ENCODE data around the gene TECPR1.

Gene TECPR1

GRCh38 chr7:98283127-98283886 lies 31.3 kb upstream of the TECPR1 start:
- Histone ChIP-seq H4K8ac (ENCODE audit: low read depth, low read length) (no peak overlapping the region), H3K27me3 (ENCODE audit: control insufficient read depth in 3 of 3, insufficient read depth in 3 of 3, low read depth in 1 of 3, low read length in 3 of 3) (no peaks in the 10 kb centered on the region), H2BK15ac (ENCODE audit: low read length) (no peak overlapping the region), H3K4me3 (ENCODE audit: low read length in 2 of 2) (peak overlapping the region in 1 of 2 donors; percentile 89), H3K27ac (replicated peaks; ENCODE audit: low read length) (no peak overlapping the region), H3K18ac (ENCODE audit: low read length) (no peak overlapping the region), H2AK5ac (ENCODE audit: low read depth, low read length) (no peak overlapping the region), H4K91ac (ENCODE audit: low read depth, low read length, poor library complexity) (no peak overlapping the region), H3K4ac (ENCODE audit: low read length) (no peak overlapping the region), H2AFZ (ENCODE audit: low read length) (no peak overlapping the region), H2BK5ac (ENCODE audit: low read length) (peak overlapping the region; percentile 82), H2BK12ac (ENCODE audit: low read length) (no peak overlapping the region), H2BK120ac (ENCODE audit: low read depth, low read length) (no peak overlapping the region), H3K9me3 (replicated peaks in 1 of 2; ENCODE audit: control insufficient read depth in 2 of 2, insufficient read depth in 1 of 2, low read depth in 1 of 2, low read length in 2 of 2) (no peaks in the 10 kb centered on the region), H3K4me2 (ENCODE audit: insufficient read depth, low read length, poor library complexity, severe bottlenecking) (no peak overlapping the region), H3K4me1 (ENCODE audit: control insufficient read depth in 2 of 2, insufficient read depth in 1 of 2, low read depth in 1 of 2, low read length in 2 of 2) (peaks cover 26 to 33% of the 10 kb centered on the region in 2 donors), H3K36me3 (replicated peaks in 1 of 2; ENCODE audit: control insufficient read depth in 2 of 2, insufficient read depth in 2 of 2, low read length in 2 of 2) (peaks cover 3 to 44% of the 10 kb centered on the region in 2 donors), H3K9ac (ENCODE audit: low read depth, low read length, poor library complexity) (peak overlapping the region; percentile 44), H3K14ac (ENCODE audit: low read length) (no peak overlapping the region), H3K79me1 (ENCODE audit: low read depth, low read length) (peaks cover 28% of the 10 kb centered on the region), H3K23ac (ENCODE audit: low read depth, low read length, poor library complexity) (no peak overlapping the region)
- DNase-seq (ENCODE audit: low spot score): no peak
- WGBS, 2 donors (ENCODE audit: extremely low coverage in 2 of 2, insufficient read length in 2 of 2, insufficient replicate concordance in 1 of 2): no CpG with 5 or more reads among the region's 19 CpGs

- Histone ChIP-seq H3K4me2 (ENCODE audit: insufficient read depth, low read length, poor library complexity, severe bottlenecking) (peak overlapping the region; percentile 92), H4K91ac (ENCODE audit: low read depth, low read length, poor library complexity) (no peak overlapping the region), H2BK5ac (ENCODE audit: low read length) (no peak overlapping the region), H3K9me3 (replicated peaks in 1 of 2; ENCODE audit: control insufficient read depth in 2 of 2, insufficient read depth in 1 of 2, low read depth in 1 of 2, low read length in 2 of 2) (no peaks in the 10 kb centered on the region), H3K4me1 (ENCODE audit: control insufficient read depth in 2 of 2, insufficient read depth in 1 of 2, low read depth in 1 of 2, low read length in 2 of 2) (peaks cover 26 to 33% of the 10 kb centered on the region in 2 donors), H2AK5ac (ENCODE audit: low read depth, low read length) (no peak overlapping the region), H3K23ac (ENCODE audit: low read depth, low read length, poor library complexity) (no peak overlapping the region), H2BK12ac (ENCODE audit: low read length) (no peak overlapping the region), H3K9ac (ENCODE audit: low read depth, low read length, poor library complexity) (peak overlapping the region; percentile 92), H3K36me3 (replicated peaks in 1 of 2; ENCODE audit: control insufficient read depth in 2 of 2, insufficient read depth in 2 of 2, low read length in 2 of 2) (peaks cover 0 to 38% of the 10 kb centered on the region in 2 donors), H3K4me3 (ENCODE audit: low read length in 2 of 2) (peak overlapping the region; percentile 89), H2BK15ac (ENCODE audit: low read length) (no peak overlapping the region), H3K27me3 (ENCODE audit: control insufficient read depth in 3 of 3, insufficient read depth in 3 of 3, low read depth in 1 of 3, low read length in 3 of 3) (no peaks in the 10 kb centered on the region), H3K4ac (ENCODE audit: low read length) (no peak overlapping the region), H2BK120ac (ENCODE audit: low read depth, low read length) (no peak overlapping the region), H4K8ac (ENCODE audit: low read depth, low read length) (no peak overlapping the region), H3K18ac (ENCODE audit: low read length) (no peak overlapping the region), H3K79me1 (ENCODE audit: low read depth, low read length) (peaks cover 28% of the 10 kb centered on the region), H2AFZ (ENCODE audit: low read length) (no peak overlapping the region), H3K27ac (replicated peaks; ENCODE audit: low read length) (no peak overlapping the region), H3K14ac (ENCODE audit: low read length) (no peak overlapping the region)
- no peak for DNase-seq (ENCODE audit: low spot score)
- no CpG with 5 or more reads among the region's 16 CpGs for WGBS, 2 donors (ENCODE audit: extremely low coverage in 2 of 2, insufficient read length in 2 of 2, insufficient replicate concordance in 1 of 2)
These were observed 30.7 kb upstream of the TECPR1 start for GRCh38 chr7:98282703-98283102.

- no CpG with 5 or more reads among the region's 77 CpGs for WGBS, 2 donors (ENCODE audit: extremely low coverage in 2 of 2, insufficient read length in 2 of 2, insufficient replicate concordance in 1 of 2)
- no peak overlapping the region for H3K27ac ChIP-seq (replicated peaks; ENCODE audit: low read length)
These were observed 29.9 kb upstream of the TECPR1 start for GRCh38 chr7:98281757-98282606.

More at GRCh38 chr7:98281757-98282606, 29.9 kb upstream of the TECPR1 start:
- H2AK5ac ChIP-seq (ENCODE audit: low read depth, low read length): peak overlapping the region; percentile 84
- no peaks in the 10 kb centered on the region for H3K27me3 ChIP-seq (ENCODE audit: control insufficient read depth in 3 of 3, insufficient read depth in 3 of 3, low read depth in 1 of 3, low read length in 3 of 3)
- H3K79me1 ChIP-seq (ENCODE audit: low read depth, low read length): peaks cover 26% of the 10 kb centered on the region
- no peak overlapping the region for H4K91ac ChIP-seq (ENCODE audit: low read depth, low read length, poor library complexity)
- H3K36me3 ChIP-seq (replicated peaks in 1 of 2; ENCODE audit: control insufficient read depth in 2 of 2, insufficient read depth in 2 of 2, low read length in 2 of 2): peaks cover 0 to 37% of the 10 kb centered on the region in 2 donors
- peak overlapping the region; percentile 92 for H3K18ac ChIP-seq (ENCODE audit: low read length)
- peak overlapping the region; percentile 92 for H3K4me2 ChIP-seq (ENCODE audit: insufficient read depth, low read length, poor library complexity, severe bottlenecking)
- H3K14ac ChIP-seq (ENCODE audit: low read length): no peak overlapping the region
- H3K9ac ChIP-seq (ENCODE audit: low read depth, low read length, poor library complexity): peak overlapping the region; percentile 92
- DNase-seq (ENCODE audit: low spot score): no peak
- peak overlapping the region; percentile 69 for H2BK12ac ChIP-seq (ENCODE audit: low read length)
- peak overlapping the region; percentile 89 for H2BK15ac ChIP-seq (ENCODE audit: low read length)
- peak overlapping the region; percentile 89 for H3K4me3 ChIP-seq (ENCODE audit: low read length in 2 of 2)
- H3K23ac ChIP-seq (ENCODE audit: low read depth, low read length, poor library complexity): no peak overlapping the region
- peak overlapping the region; percentile 42 for H2BK120ac ChIP-seq (ENCODE audit: low read depth, low read length)
- no peak overlapping the region for H3K4ac ChIP-seq (ENCODE audit: low read length)
- H4K8ac ChIP-seq (ENCODE audit: low read depth, low read length): no peak overlapping the region
- peak overlapping the region; percentile 79 for H2AFZ ChIP-seq (ENCODE audit: low read length)
- H2BK5ac ChIP-seq (ENCODE audit: low read length): peak overlapping the region; percentile 69
- peaks cover 26 to 32% of the 10 kb centered on the region in 2 donors for H3K4me1 ChIP-seq (ENCODE audit: control insufficient read depth in 2 of 2, insufficient read depth in 1 of 2, low read depth in 1 of 2, low read length in 2 of 2)
- H3K9me3 ChIP-seq (replicated peaks in 1 of 2; ENCODE audit: control insufficient read depth in 2 of 2, insufficient read depth in 1 of 2, low read depth in 1 of 2, low read length in 2 of 2): no peaks in the 10 kb centered on the region

All from neuronal stem cell (in vitro differentiated cells).